HepG2 (cell line): ENCODE measurements around the gene CAPN14. TPM values are rescaled to one million over a fixed set of nuclear protein-coding genes. Genes with fewer than 3 reads are reported as not detected.

Source experiments
- ATAC-seq: fragments of 200-7000 bp; cut with Tn5 transposase; 3 replicates; pipeline ENCODE4 v1.9.1; 2020; ENCODE audit warnings: mild to moderate bottlenecking, moderate library complexity
- BruUV-seq: library from RNA; stranded (reverse); fragments of 400-500 nt; replicated peaks from 2 replicates; lab custom pipeline; 2021; lab: Mats Ljungman, UMichigan
- CTCF ChIA-PET: fragments of 300-600 bp; formaldehyde crosslinking; extraction: SDS; loops from one replicate; lab custom pipeline; 2021; ENCODE audit warnings: low total read pairs, inconsistent platforms, low intra/inter-chr PET ratio; lab: Yijun Ruan, JAX
- POLR2A ChIA-PET: fragments of 350-600 bp; sonication (Branson Sonifier 250); formaldehyde crosslinking; loops from one replicate; lab custom pipeline; 2020; ENCODE audit warnings: antibody characterized with exemption, inconsistent platforms; lab: Yijun Ruan, JAX
- DNase-seq: peaks from one replicate; pipeline ENCODE4 v3.0.0-alpha.2; 2015; ENCODE audit warnings: low spot score
- FAIRE-seq: peaks from 3 replicates; lab custom pipeline; 2011; peaks lifted over from hg19 to GRCh38; lab: Jason Lieb, UNC
- H2AFZ ChIP-seq: one replicate; pipeline ENCODE4 v1.6.1; 2011; ENCODE audit warnings: low read length, inconsistent platforms
- H3K27ac ChIP-seq: fragments of 300-600 bp; 3 replicates; pipeline ENCODE4 v1.8.0; 2011; ENCODE audit warnings: mixed run types, mild to moderate bottlenecking, mixed read lengths, low read length, inconsistent platforms; ENCODE audit not compliant: insufficient read depth; ENCODE audit errors: extremely low read length
- H3K27me3 ChIP-seq, 2 experiments: fragments of 200-600 bp in 1 of 2; 2 replicates in 1 of 2; 3 replicates in 1 of 2; pipeline versions ENCODE4 v1.6.0 to v1.8.0; 2011; ENCODE audit warnings: low read length in 2 of 2, mild to moderate bottlenecking in 2 of 2, moderate library complexity in 2 of 2, inconsistent platforms in 1 of 2; ENCODE audit not compliant: insufficient read depth in 2 of 2, control insufficient read depth in 1 of 2
- H3K36me3 ChIP-seq, 2 experiments: fragments of 200-600 bp in 1 of 2; replicated peaks in 1 of 2; 2 replicates in 1 of 2; 3 replicates in 1 of 2; pipeline versions ENCODE4 v1.5.1 to v1.8.0; 2011; ENCODE audit warnings: low read length in 2 of 2, inconsistent platforms in 1 of 2; ENCODE audit not compliant: insufficient read depth in 2 of 2, control insufficient read depth in 1 of 2
- H3K4me1 ChIP-seq: 2 replicates; pipeline ENCODE4 v1.5.1; 2012; ENCODE audit warnings: low read length, inconsistent platforms; ENCODE audit not compliant: insufficient read depth
- H3K4me2 ChIP-seq: 2 replicates; pipeline ENCODE4 v1.6.0; 2011; ENCODE audit warnings: low read depth, low read length, inconsistent platforms
- H3K4me3 ChIP-seq, 3 experiments: fragments of 200-600 bp in 1 of 3; sonication (generic), shearing (Covaris generic) in 1 of 3; replicated peaks in 1 of 3; 2 replicates each; pipeline ENCODE4 v1.5.1; 2011 to 2016; ENCODE audit warnings: low read length in 3 of 3, inconsistent platforms in 2 of 3, low read depth in 2 of 3, mild to moderate bottlenecking in 2 of 3, control low read depth in 1 of 3, mixed read lengths in 1 of 3; ENCODE audit not compliant: insufficient read depth in 1 of 3
- H3K79me2 ChIP-seq: one replicate; pipeline ENCODE4 v1.6.1; 2011; ENCODE audit warnings: low read length, inconsistent platforms; ENCODE audit not compliant: insufficient read depth
- H3K9ac ChIP-seq: 2 replicates; pipeline ENCODE4 v1.6.0; 2011; ENCODE audit warnings: mild to moderate bottlenecking, low read depth, low read length, inconsistent platforms; ENCODE audit not compliant: insufficient read depth
- H3K9me3 ChIP-seq: 2 replicates; pipeline ENCODE4 v1.5.1; 2012; ENCODE audit warnings: mild to moderate bottlenecking, low read length
- H4K20me1 ChIP-seq: 2 replicates; pipeline ENCODE4 v1.6.0; 2011; ENCODE audit warnings: inconsistent platforms, mild to moderate bottlenecking, low read length, moderate library complexity; ENCODE audit not compliant: insufficient read depth
- HOXA9 ChIP-seq: sonication (generic); formaldehyde crosslinking; IDR thresholded peaks from 2 replicates; pipeline ENCODE4 v1.8.1; 2022; ENCODE audit warnings: missing genetic modification reagents, mild to moderate bottlenecking, moderate library complexity, borderline replicate concordance
- KLF16 ChIP-seq, 2 experiments: sonication (generic) in 1 of 2; formaldehyde crosslinking in 1 of 2; IDR thresholded peaks; 2 replicates each; pipeline versions ENCODE4 v1.6.1 to v1.8.0; 2016 to 2023; ENCODE audit warnings: missing genetic modification reagents in 2 of 2, missing compliant biosample characterization in 1 of 2
- NFE2L2 ChIP-seq: fragments of 150-350 bp; IDR thresholded peaks from 2 replicates; pipeline ENCODE4 v1.6.1; 2014; ENCODE audit warnings: low read length
- SMYD3 ChIP-seq: sonication (generic); formaldehyde crosslinking; IDR thresholded peaks from 2 replicates; pipeline ENCODE4 v1.8.1; 2023; ENCODE audit warnings: mild to moderate bottlenecking, missing genetic modification reagents
- ZNF549 ChIP-seq: sonication (generic); formaldehyde crosslinking; IDR thresholded peaks from 2 replicates; pipeline ENCODE4 v1.5.0; 2020; ENCODE audit warnings: missing genetic modification reagents
- ZNF775 ChIP-seq: sonication (generic); formaldehyde crosslinking; IDR thresholded peaks from 2 replicates; pipeline ENCODE4 v1.4.0; 2020; ENCODE audit warnings: missing genetic modification reagents, mild to moderate bottlenecking, moderate library complexity, borderline replicate concordance
- ZSCAN22 ChIP-seq: sonication (generic); formaldehyde crosslinking; IDR thresholded peaks from 2 replicates; pipeline ENCODE4 v1.4.0; 2020; ENCODE audit warnings: mild to moderate bottlenecking, missing genetic modification reagents
- WGBS: methylation state at CpG from one replicate; pipeline ENCODE4 v1.1.6; 2017; ENCODE audit warnings: low lambda C conversion rate; 5-methylcytosine and 5-hydroxymethylcytosine counted together
- in situ Hi-C: cut with HindIII; loops from 2 replicates; pipeline ENCODE4 v1.10.0; 2017; ENCODE audit warnings: low pct_unique_long_range_greater_than_20kb; ENCODE audit not compliant: extremely low pct_ligation_motif_present
- intact Hi-C: fragments of 100-400 bp; cut with micrococcal nuclease; formaldehyde crosslinking; loops from one replicate; pipeline ENCODE4 v1.10.0; 2022; ENCODE audit not compliant: unreplicated experiment
- polyA plus RNA-seq, 8 experiments: library from polyadenylated mRNA; depleted of rRNA in 3 of 8; stranded (reverse) in 7 of 8; unstranded in 1 of 8; fragments of >200 nt; fragmentation: Illumina TruSeq in 4 of 8; extraction: Trizol in 4 of 8; gene quantifications; 2 replicates each; pipeline versions ENCODE4 v1.2.1 to v1.2.3, GENCODE V29; 2011 to 2016; ENCODE audit warnings: low read depth in 4 of 8, missing spikeins in 1 of 8, mixed read lengths in 1 of 8; ENCODE audit not compliant: insufficient read depth in 1 of 8
- total RNA-seq, 5 experiments: library from RNA; depleted of rRNA; stranded (reverse); fragments of >200 nt; fragmentation: Illumina TruSeq; extraction: Trizol; gene quantifications; 2 replicates each; pipeline ENCODE4 v1.2.3, GENCODE V29; 2016; ENCODE audit warnings: low read depth in 1 of 5
- TF ChIP-seq, protein P1 (sequence below): sonication (generic); formaldehyde crosslinking; conservative IDR thresholded peaks from 2 replicates; pipeline ENCODE4 v1.5.0; 2020; ENCODE audit warnings: missing genetic modification reagents
- TF ChIP-seq, protein P2 (sequence below): sonication (generic); formaldehyde crosslinking; IDR thresholded peaks from 2 replicates; pipeline ENCODE4 v1.5.0; 2020; ENCODE audit warnings: missing genetic modification reagents
- TF ChIP-seq, protein P3 (sequence below): sonication (generic); formaldehyde crosslinking; IDR thresholded peaks from 2 replicates; pipeline ENCODE4 v1.5.1; 2020; ENCODE audit warnings: mild to moderate bottlenecking, missing genetic modification reagents, borderline replicate concordance
- TF ChIP-seq, protein P4 (sequence below): sonication (generic); formaldehyde crosslinking; IDR thresholded peaks from 2 replicates; pipeline ENCODE4 v1.4.0; 2020; ENCODE audit warnings: missing genetic modification reagents, mild to moderate bottlenecking, borderline replicate concordance

The CAPN14 gene
- total and polyA plus RNA-seq, 2 of the 13 experiments (the other 11 are each of a cell fraction or from before 2014, with no cell fraction given): not detected

DNA sequence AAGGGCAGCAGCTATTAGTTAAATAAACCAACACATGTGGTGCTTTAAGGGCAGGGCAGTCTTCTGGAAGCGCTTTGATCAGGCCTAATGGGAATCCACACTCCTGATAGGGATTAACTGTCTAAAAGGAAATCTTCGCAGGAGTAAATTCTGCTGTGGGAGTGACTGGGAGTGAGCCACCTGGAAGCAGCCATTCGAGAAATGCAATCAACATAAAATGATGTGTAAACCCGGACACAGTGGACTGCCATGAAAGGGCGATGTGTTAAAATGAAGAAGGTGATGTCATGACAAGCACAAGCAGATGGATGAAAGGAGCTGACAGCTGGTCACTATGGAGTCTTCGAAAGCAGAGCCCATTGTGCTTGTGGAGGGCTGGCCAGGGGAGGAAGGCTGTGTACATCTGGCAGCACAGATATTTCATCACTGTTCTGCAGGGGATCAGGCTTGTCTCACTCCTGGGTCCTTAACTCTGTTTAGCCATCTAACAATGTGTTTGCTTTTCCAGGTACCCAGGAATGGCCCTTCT lies 54.2 kb downstream of the CAPN14 start (continued):
- no peak for TF ChIP-seq NFE2L2

DNA sequence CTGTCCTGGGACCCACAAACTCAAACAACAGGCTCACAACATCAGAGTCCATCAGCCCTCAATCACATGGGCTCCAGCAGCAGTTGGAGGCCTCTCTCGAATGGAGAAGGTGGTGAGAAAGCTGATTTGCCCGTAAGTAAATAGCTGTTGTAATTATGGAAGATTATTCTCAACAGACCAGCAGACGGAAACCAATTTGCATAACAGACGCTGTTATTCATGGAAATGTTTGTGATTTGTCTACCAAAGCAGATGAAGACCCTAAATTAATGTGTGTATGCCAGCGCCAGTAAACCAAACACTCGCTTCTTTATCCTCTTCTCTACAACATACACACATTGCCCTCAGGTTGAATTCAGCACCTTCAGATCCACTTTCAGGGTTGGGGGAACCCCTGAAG lies 55.7 kb downstream of the CAPN14 start:
- intact Hi-C loops (no loop called here), in situ Hi-C loops (loop anchor here (25.0 kb wide), 1 partner anchor 949 kb away; no protein-coding TSS in a partner anchor)
- Histone ChIP-seq H3K9me3 (no peaks in the 10 kb centered on the region), H3K27me3 (peaks cover 0 to 11% of the 10 kb centered on the region in 2 experiments; a peak in 3 of 5 replicates), H3K36me3 (no peaks in the 10 kb centered on the region), H3K79me2 (no peaks in the 10 kb centered on the region), H3K27ac (no peak overlapping the region), H3K9ac (no peak overlapping the region), H3K4me3 (no peak overlapping the region), H2AFZ (no peak overlapping the region), H3K4me2 (no peak overlapping the region), H3K4me1 (no peaks in the 10 kb centered on the region), H4K20me1 (no peaks in the 10 kb centered on the region)
- POLR2A ChIA-PET: no interaction called here
- 15% methylated on average over 6 of the region's 6 CpGs for WGBS
- DNase-seq (no peak), FAIRE-seq (no peak), ATAC-seq (no peak)
- TF ChIP-seq, protein P1, sequence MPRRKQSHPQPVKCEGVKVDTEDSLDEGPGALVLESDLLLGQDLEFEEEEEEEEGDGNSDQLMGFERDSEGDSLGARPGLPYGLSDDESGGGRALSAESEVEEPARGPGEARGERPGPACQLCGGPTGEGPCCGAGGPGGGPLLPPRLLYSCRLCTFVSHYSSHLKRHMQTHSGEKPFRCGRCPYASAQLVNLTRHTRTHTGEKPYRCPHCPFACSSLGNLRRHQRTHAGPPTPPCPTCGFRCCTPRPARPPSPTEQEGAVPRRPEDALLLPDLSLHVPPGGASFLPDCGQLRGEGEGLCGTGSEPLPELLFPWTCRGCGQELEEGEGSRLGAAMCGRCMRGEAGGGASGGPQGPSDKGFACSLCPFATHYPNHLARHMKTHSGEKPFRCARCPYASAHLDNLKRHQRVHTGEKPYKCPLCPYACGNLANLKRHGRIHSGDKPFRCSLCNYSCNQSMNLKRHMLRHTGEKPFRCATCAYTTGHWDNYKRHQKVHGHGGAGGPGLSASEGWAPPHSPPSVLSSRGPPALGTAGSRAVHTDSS (CRISPR knock-in tag): no peak
- no peak for TF ChIP-seq KLF16 (CRISPR knock-in tag; IDR thresholded peaks at IDR 0.05)
- no peak for TF ChIP-seq ZSCAN22 (CRISPR knock-in tag)
- TF ChIP-seq SMYD3 (CRISPR knock-in tag): no peak
- TF ChIP-seq, protein P2, sequence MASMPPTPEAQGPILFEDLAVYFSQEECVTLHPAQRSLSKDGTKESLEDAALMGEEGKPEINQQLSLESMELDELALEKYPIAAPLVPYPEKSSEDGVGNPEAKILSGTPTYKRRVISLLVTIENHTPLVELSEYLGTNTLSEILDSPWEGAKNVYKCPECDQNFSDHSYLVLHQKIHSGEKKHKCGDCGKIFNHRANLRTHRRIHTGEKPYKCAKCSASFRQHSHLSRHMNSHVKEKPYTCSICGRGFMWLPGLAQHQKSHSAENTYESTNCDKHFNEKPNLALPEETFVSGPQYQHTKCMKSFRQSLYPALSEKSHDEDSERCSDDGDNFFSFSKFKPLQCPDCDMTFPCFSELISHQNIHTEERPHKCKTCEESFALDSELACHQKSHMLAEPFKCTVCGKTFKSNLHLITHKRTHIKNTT (CRISPR knock-in tag): no peak
- TF ChIP-seq ZNF775 (CRISPR knock-in tag): no peak
- TF ChIP-seq ZNF549 (CRISPR knock-in tag): no peak
- TF ChIP-seq, protein P3, sequence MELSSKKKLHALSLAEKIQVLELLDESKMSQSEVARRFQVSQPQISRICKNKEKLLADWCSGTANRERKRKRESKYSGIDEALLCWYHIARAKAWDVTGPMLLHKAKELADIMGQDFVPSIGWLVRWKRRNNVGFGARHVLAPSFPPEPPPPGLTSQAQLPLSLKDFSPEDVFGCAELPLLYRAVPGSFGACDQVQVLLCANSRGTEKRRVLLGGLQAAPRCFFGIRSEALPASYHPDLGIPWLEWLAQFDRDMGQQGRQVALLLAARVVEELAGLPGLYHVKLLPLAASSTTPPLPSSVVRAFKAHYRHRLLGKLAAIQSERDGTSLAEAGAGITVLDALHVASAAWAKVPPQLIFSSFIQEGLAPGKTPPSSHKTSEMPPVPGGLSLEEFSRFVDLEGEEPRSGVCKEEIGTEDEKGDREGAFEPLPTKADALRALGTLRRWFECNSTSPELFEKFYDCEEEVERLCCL (CRISPR knock-in tag): no peak
- TF ChIP-seq HOXA9 (CRISPR knock-in tag): no peak
- TF ChIP-seq, protein P4, sequence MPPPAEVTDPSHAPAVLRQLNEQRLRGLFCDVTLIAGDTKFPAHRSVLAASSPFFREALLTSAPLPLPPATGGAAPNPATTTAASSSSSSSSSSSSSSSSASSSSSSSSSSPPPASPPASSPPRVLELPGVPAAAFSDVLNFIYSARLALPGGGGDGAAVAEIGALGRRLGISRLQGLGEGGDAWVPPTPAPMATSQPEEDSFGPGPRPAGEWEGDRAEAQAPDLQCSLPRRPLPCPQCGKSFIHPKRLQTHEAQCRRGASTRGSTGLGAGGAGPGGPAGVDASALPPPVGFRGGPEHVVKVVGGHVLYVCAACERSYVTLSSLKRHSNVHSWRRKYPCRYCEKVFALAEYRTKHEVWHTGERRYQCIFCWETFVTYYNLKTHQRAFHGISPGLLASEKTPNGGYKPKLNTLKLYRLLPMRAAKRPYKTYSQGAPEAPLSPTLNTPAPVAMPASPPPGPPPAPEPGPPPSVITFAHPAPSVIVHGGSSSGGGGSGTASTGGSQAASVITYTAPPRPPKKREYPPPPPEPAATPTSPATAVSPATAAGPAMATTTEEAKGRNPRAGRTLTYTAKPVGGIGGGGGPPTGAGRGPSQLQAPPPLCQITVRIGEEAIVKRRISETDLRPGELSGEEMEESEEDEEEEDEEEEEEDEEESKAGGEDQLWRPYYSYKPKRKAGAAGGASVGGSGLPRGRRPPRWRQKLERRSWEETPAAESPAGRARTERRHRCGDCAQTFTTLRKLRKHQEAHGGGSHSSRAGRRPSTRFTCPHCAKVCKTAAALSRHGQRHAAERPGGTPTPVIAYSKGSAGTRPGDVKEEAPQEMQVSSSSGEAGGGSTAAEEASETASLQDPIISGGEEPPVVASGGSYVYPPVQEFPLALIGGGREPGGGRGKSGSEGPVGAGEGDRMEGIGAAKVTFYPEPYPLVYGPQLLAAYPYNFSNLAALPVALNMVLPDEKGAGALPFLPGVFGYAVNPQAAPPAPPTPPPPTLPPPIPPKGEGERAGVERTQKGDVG (CRISPR knock-in tag): no peak
- no TSS peak for BruUV-seq
- CTCF ChIA-PET: no interaction called here
